Measurements from ENCODE around the gene ST14. TPM values are rescaled to one million over a fixed set of nuclear protein-coding genes. Genes with fewer than 3 reads are reported as not detected.

The ST14 gene
- total and polyA plus RNA-seq, 10 donors = 7.1 to 25.9 (median 12.5) TPM

- peaks cover 0 to 21% (median 14%) of the 10 kb centered on the region in 6 donors for H3K4me1 ChIP-seq
- peaks cover 0 to 59% (median 3%) of the 10 kb centered on the region in 6 donors for H3K36me3 ChIP-seq
- 89 to 94% (median 93%) methylated on average over 9 to 15 of the region's 15 CpGs for WGBS, 5 donors
- no peak overlapping the region for H3K4me3 ChIP-seq
- no peaks in the 10 kb centered on the region for H3K9me3 ChIP-seq
- TF ChIP-seq POLR2AphosphoS5 (IDR thresholded peaks at IDR 0.05) (no peak), CTCF (IDR thresholded peaks at IDR 0.05 in 8 of 11, conservative IDR thresholded peaks at IDR 0.05 in 3 of 11) (no peak), POLR2A (IDR thresholded peaks at IDR 0.05) (no peak)
- no peak overlapping the region for H3K27ac ChIP-seq
- no peaks in the 10 kb centered on the region for H3K27me3 ChIP-seq (replicated peaks in 1 of 7)
- no peak for DNase-seq
- intact Hi-C loops (cut with DNase I; ENCODE audit: low total_unique reads) = no loop called here
These were observed 39.4 kb downstream of the ST14 start for GRCh38 chr11:130198964-130199363.

GRCh38 chr11:130199792-130200191, 40.2 kb downstream of the ST14 start:
- DNase-seq = no peak
- H3K4me3 ChIP-seq = no peak overlapping the region
- H3K27ac ChIP-seq = no peak overlapping the region
- H3K36me3 ChIP-seq = peaks cover 0 to 52% (median 3%) of the 10 kb centered on the region in 6 donors
- no peaks in the 10 kb centered on the region for H3K9me3 ChIP-seq
- peaks cover 0 to 21% (median 14%) of the 10 kb centered on the region in 6 donors for H3K4me1 ChIP-seq
- TF ChIP-seq CTCF (IDR thresholded peaks at IDR 0.05 in 8 of 11, conservative IDR thresholded peaks at IDR 0.05 in 3 of 11) (no peak), POLR2A (IDR thresholded peaks at IDR 0.05) (no peak), POLR2AphosphoS5 (IDR thresholded peaks at IDR 0.05) (no peak)
- H3K27me3 ChIP-seq (replicated peaks in 1 of 7) = no peaks in the 10 kb centered on the region
- intact Hi-C loops (cut with DNase I; ENCODE audit: low total_unique reads) = no loop called here
- WGBS, 5 donors = 66 to 95% (median 89%) methylated on average over 6 to 12 of the region's 12 CpGs

- H3K27ac ChIP-seq = no peak overlapping the region
- DNase-seq = no peak
- no peaks in the 10 kb centered on the region for H3K9me3 ChIP-seq
- 82 to 98% (median 90%) methylated on average over 3 to 7 of the region's 7 CpGs for WGBS, 5 donors
- no peak overlapping the region for H3K4me3 ChIP-seq
- H3K4me1 ChIP-seq = peaks cover 0 to 21% (median 14%) of the 10 kb centered on the region in 6 donors
- no peaks in the 10 kb centered on the region for H3K27me3 ChIP-seq (replicated peaks in 1 of 7)
- no peak for TF ChIP-seq POLR2AphosphoS5 (IDR thresholded peaks at IDR 0.05)
- no peak for TF ChIP-seq POLR2A (IDR thresholded peaks at IDR 0.05)
- TF ChIP-seq CTCF (IDR thresholded peaks at IDR 0.05 in 8 of 11, conservative IDR thresholded peaks at IDR 0.05 in 3 of 11) = no peak
- intact Hi-C loops (cut with DNase I; ENCODE audit: low total_unique reads) = no loop called here
- peaks cover 0 to 43% (median 3%) of the 10 kb centered on the region in 6 donors for H3K36me3 ChIP-seq
These were observed 41.4 kb downstream of the ST14 start for GRCh38 chr11:130201026-130201425.

- Histone ChIP-seq H3K4me3 (no peak overlapping the region), H3K4me1 (peaks cover 0 to 21% (median 14%) of the 10 kb centered on the region in 6 donors), H3K27ac (peak overlapping the region in 1 of 8 donors; percentile 24), H3K9me3 (no peaks in the 10 kb centered on the region), H3K36me3 (peaks cover 0 to 31% (median 3%) of the 10 kb centered on the region in 6 donors), H3K27me3 (replicated peaks in 1 of 7) (no peaks in the 10 kb centered on the region)
- WGBS, 5 donors = 54 to 70% (median 68%) methylated on average over 12 of the region's 12 CpGs
- TF ChIP-seq POLR2A (IDR thresholded peaks at IDR 0.05) (no peak), POLR2AphosphoS5 (IDR thresholded peaks at IDR 0.05) (no peak)
- peak; percentile 59 for DNase-seq
- intact Hi-C loops (cut with DNase I; ENCODE audit: low total_unique reads) = no loop called here
These were observed 42.6 kb downstream of the ST14 start for GRCh38 chr11:130202009-130202817.
